ENCODE results near the gene LONRF2.
"Not testable (repeated sequence)": the region's sequence is repeated elsewhere in the genome, so short reads cannot be mapped to it uniquely, and the experiment has no call there.

Gene LONRF2

DNA sequence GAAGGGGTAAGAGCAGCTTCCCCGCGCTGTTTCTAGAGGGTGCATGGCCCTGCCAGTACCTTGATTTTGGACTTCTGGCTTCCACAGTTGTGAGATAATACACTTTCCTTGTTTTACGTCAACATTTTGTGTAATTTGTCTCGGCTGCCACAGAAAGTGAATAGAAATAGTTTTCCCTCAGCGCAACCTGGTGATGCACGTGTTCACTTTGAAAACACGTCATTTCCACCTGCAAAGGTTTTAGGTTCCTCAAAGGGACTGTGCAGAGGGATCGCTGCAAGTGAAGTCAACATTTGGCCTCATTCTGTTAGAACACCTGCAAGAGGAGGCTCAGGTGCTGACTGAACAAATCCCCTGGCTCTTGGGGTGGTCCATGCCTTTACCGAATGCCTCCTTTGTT lies 71.7 kb downstream of the LONRF2 start:
- no peak for DNase-seq

DNA sequence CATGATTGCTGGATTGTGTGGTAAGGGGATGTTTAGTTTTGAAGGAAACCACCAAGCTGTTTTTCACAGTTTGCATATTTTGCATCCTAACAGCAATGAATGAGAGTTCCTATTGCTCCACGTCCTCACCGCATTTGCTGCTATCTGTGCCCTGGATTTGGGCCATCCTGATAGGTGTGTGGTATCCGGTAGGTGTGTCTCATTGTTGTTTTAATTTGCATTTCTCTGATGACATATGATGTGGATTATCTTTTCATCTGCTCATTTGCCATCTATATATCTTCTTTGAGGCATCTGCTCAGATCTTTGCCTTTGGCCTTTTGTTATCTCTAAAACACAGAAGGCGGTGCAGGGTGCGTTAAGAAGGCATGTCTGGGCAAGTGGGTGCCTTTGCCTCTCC lies 73.3 kb downstream of the LONRF2 start:
- no peak for DNase-seq

DNA sequence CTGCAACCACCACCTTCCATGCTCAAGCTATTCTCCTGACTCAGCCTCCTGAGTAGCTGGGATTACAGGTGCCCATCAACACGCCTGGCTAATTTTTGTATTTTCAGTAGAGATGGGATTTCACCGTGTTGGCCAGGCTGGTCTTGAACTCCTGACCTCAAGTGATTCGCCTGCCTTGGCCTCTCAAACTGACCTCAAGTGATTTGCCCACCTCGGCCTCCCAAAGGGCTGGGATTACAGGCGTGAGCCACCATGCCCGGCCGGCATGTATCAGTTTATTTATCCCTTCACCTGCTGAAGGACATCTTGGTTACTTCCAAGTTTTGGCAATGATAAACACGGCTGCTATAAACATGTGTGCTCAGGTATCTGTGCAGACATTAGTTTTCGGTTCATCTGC lies 73.7 kb downstream of the LONRF2 start:
- not testable (repeated sequence) for DNase-seq

DNA sequence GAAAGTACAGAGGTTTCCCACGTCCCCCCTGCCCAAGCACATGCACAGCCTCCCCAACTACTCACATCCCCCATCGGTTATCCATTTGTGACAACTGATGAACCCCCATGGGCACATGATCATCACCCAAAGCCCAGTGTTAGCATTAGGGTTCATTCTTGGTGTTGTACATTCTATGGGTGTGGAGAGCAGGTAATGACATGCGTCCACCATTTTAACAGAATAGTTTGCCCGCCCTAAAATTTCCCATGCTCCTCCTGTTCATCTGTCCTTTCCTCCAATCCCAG lies 74.3 kb downstream of the LONRF2 start:
- DNase-seq = no peak

DNA sequence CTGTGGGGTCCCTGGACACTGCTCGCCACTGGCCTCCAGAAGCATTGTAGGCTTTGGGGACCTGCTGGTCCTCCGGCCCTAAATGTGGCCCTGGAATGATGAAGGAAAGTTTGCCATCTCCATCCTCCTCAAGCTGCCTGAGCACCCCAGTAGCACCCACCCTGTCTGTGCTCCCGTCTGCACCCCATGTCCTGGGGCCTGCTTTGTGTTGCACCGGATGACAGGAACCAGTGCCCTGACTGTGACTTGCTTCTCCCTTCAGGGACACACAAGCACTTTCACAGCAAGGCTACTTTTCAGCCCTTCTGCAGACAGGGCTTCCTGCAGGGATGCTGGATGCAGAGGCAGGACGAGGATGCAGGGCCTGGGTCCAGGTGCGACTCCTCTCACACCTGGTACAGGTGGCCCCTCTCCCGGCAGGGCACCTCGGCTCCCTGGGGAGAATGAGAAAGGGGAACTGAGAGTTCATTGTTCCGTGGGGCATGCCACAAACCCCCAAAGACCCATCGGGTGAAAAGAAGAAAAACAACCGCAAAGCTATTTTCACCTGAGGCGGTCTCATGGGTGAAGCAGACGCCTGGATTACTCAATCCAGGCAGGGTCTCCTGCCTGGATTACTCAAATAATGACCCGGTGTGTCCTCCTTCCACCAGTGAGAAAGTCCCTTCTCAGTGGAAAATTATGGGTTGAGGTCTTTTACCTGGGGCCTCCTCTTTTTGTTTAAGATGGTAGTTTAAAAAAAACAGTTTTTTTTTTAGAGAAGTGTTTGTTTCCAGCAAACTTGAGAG lies 74.9 kb downstream of the LONRF2 start:
- DNase-seq = no peak

DNA sequence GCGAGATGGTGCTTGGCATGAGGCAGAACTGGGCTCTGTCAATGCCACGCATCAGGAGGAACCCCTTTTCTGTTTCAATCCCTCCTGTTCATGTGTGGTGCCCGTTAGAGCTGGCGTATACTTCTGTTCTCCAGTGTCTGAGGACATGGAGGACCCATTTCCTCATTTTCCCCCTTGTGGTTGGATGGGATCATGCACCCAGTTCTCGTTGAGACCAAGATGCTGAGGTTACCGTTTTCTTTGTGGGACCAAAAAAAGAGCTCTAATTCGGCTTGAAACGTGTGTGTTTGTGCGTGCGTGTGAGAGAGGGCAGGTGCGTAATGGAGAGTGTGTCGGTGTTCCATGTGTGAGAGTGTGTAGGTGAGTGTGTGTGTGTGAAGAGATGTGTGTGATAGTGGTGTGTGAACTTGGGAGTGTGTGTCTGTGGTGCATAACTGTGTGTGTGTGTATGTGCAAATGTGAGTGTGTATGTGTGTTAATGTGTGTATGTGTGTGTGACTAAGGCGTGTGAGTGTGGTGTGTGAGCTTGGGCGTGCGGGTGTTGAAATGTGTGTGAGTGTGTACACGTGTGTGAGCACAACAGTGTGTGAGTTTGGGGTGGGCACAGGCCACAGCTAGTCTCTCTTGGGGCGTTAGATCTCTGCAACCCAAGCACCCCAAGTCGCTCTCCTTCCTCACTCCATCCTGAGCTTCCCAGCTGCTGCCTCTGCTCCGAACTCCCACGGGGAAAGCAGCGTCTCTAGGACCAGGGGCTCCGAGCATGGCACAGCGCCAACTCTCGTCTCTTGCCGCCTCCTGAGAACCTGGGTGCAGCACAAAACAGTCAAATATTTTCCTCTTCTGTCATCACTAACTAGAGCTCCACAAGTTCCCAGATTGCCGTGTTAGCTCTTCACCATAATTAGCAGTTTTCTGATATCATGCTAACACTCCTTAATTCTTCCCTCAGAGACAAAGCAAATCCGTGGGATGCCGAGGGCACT lies 75.8 kb downstream of the LONRF2 start:
- DNase-seq = no peak

DNA sequence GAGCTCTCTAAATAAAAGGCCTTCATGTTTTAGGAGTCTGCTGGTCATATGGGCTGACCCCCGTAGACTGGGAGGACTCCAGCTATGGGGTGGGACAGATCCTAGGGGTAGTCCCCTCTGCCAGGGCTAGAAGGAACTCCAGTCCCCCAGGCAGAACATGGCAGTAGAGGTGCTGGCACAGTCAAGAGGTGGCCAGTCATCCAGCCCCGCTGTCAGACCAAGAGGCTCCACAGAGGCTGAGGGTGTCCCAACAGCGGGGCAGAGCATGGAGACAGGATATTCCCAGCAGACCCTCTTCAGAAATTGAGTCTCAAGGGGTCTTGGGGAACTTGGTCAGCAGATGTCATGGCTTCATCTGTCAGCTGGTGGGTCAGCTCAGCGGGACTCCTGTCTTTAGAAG lies 76.6 kb downstream of the LONRF2 start:
- no peak for DNase-seq

DNA sequence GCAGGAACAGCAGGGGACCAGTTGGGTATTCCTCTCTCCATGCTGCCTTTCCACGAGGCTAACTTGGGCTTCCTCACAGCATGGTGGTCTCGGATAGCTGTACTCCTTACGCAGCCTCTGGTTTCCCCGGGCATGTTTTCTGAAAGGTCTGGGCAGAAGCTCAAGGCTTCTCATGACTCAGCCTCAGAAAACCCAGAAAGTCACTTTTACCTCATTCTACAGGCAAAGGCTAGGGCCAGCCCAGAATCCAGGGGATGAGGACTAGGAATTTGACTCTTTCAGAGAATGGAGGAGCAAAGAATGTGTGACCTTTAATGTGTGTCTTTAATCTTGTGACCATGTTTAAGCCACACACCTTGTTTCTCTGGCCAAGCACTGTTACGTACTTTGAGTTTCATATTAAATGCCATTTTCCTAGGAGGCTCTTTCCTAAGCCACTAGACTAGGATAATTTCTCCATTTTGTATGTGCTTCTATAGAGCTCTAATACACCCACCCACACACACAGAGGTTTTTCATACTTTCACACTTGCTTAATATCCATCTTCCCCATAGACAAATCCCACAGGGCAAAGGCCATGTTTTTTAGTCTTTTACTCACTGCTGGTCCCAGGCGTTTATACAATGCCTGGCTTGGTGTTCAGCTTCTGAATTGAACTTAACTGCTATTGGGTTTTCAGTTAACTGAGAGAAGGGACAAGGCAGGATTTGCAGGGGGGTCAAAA lies 77.3 kb downstream of the LONRF2 start:
- DNase-seq = no peak

DNA sequence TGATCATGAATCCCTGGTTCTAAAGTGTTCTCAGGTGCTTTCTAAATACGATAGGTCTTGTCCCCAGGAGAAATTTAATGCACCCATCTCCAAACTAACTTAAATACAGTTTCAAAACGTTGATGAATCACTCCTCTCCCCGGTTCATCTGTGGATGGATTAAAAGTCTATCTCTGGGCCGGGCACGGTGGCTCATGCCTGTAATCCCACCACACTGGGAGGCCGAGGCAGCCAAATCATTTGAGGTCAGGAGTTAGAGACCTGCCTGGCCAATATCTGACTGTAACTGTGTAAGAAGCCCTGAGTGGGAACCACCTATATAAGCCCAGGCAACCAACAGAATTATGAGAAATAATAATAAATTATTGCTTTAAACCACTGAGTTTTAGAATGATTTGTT lies 78.7 kb downstream of the LONRF2 start:
- DNase-seq = no peak

DNA sequence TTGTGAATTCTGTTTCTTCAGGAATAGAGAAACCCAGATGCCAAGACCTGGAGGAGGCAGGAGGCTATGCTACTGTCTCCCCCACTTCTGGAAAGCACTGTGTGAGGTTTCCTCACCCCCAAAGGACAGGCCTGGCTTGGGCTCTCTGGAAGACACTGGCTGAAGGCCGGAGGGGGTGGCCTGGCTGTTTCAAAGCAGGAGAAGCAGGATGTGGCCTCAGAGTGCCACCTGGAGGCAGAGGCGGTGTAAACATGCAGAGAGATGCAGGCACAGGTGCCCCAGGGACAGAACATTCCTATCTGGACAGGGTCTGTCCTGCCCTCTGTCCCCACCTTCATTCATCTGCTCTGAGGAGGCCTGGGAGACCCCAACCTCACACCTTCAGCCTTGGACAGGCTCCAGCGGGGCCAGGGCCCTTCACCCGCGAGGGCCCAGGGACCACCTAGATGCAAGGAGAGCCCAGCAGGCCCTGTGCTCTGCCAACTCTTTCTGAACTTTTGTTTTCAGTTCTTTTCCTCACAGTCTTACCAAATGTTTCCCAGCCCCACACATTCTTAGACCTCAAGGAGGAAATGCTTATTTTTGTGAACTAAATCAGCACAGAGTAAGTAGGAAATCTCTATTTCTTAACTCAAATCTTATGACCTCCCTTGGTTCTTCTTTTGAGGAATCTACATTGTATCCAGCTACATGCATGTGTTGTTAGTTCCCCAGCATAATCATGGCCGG lies 79.2 kb downstream of the LONRF2 start:
- DNase-seq = peak; percentile 11 to 43

DNA sequence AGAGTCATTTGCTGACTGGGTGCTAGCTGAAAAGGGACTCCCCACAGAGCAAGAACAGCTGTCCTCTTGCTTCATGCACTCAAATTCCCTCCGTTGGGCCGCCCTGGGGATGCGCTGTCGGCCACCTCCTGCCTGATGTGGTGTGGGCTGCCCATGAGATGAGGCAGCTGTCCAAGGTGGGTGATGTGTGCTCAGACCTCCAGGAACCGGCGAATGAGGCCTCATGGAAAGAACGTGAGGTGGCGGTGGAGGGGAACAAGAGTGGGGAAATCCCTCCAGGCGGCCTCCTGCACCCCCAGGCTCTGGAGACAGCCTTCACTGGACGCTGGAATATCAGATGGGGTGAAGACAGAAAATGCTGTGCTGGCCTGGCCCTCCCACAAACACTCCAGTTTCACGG lies 79.8 kb downstream of the LONRF2 start:
- no peak for DNase-seq

DNA sequence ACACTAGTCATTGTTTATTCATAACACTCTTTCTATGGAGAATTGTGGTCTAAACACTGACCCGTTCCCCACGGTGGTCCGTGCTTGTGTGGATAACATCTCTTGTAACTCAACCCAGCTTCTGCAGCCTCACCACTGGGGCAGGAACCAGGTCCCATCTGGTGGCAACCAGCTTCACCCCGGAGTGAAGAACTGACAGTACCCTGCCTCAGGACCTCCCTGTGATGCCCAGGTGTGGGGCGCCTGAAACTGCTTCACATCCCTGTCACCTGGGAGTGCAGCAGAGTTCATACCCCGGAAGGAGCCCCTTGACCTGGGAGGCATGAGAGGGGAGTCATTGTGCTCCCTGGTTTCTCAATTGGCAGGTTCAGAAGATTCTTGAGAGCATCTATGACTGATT lies 81.1 kb downstream of the LONRF2 start:
- DNase-seq = no peak

DNA sequence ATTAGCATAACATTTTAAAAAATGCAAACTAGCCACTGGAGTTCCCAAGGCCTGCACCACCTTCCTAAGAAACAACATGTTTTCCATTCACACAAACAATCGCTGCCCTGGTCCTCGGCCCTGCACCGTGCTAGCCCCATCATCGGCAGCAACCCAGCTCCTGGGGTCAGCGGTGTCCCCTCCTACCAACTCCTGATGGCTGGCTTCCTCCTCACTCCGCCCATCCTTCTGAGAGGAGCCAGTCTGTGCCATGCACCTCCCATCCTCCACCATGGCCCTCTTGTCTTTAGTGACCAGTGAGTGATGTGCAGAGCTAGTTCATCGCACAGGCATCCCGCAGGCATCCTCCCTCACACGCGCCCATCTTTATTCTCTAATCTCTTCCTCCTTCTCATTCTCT lies 81.9 kb downstream of the LONRF2 start:
- DNase-seq = no peak

DNA sequence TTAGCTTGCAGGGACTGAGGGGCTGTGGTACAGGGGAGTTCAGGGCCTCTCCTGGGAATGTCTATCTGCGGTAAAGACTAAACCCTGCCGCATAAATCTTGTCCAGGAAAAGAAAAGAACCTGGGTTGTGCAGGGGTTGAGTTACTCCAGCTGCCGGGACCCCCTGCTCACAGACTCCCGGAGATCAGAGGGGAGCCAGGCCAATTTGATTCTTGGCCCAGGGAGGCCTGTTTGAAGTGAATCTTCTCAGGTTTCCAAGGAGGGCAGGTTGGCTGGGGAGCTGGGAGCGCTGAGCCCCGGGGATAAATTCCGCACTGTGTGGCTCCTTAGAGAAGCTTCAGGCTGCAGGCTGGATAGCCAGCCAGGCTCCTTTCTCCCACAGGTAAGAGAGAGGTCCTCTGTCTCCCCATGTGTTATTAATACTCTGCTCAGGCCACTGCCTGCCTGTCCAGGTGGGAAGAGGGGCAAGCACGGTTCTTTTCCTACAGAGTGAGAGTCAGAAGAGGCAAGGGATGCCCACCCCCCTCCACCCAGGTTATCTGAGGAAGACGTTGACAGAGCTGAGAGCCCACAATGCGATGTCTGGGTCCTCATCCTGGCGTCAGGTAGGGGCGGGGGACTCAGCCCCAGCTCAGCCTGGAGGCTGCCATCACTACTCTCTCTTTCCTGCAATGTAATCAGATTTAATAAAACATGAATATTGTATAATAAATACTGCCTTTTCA lies 82.7 kb downstream of the LONRF2 start:
- DNase-seq = no peak

DNA sequence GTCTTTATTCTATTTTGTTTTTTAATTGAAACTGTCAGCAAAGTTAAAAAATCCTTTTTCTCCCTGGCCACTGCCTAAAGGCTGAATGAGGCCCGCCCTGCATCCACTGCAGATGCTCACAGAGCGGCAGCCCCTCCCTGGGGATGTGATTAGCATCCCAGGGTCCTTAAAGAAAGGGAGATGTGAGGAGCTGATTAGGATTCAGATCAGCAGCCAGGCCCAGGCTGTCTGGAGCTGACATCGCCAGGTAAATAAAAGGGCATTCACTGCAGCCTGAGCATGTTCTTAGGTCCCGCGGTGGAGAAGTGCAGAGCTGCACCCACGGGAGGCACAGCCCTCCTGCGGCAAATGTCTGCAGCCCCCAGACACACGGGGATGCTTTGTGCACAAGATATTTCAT lies 83.8 kb downstream of the LONRF2 start:
- DNase-seq = no peak

DNA sequence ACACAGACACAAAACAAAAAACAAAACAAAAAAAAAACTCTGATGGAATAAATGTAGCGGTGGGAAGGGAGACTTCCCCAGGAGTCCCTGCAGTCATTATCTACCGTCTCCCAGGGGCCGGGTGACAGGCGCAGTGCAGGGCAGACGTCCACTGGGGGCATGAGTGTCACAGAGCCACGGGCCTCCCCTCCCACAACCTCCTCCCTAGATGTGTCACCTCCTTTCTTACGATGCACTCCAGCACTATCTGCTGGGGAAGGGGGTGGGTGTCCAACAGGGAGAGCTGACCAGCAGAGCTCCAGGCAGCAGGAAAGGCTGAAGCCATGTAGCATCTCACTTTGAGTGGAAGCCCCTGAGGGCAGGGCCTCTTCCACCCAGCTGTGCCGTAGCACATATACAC lies 84.5 kb downstream of the LONRF2 start:
- DNase-seq = no peak

DNA sequence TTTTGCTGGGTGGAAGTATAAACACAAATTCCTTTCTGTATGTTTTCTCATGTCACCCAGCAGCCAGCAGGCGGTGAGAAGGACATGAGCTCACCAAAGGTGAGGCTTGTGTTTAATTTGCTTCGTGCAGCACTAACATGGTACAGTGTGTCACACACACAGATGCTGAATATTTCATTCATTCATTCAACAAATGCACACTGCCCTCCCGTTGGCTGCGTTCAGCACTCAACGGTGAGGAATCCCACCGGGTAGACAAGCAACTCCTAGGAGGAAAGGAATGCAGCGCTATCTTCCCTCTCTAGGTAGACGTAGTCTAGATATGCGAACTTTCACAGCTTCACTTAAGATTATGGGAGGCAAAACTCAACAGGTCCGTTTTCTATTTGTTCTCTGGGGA lies 85.1 kb downstream of the LONRF2 start:
- no peak for DNase-seq

DNA sequence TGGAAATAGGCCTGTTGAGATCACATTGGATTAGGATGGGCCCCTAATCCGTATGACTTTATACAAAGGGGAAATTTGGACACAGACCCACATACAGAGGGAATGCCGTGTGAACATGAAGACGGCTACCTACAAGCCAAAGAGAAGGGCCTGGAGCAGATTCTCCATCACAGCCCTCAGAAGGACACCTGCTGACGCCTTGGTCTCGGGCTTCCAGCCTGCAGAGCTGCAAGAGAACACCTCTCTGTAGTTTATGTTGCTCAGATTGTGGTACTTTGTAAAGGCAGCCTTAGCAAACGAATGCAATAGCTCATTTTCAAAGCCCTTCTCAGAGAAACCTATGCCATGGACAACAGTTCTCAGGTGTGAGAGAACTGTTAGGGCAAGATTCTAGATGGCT lies 86.1 kb downstream of the LONRF2 start:
- DNase-seq = no peak

DNA sequence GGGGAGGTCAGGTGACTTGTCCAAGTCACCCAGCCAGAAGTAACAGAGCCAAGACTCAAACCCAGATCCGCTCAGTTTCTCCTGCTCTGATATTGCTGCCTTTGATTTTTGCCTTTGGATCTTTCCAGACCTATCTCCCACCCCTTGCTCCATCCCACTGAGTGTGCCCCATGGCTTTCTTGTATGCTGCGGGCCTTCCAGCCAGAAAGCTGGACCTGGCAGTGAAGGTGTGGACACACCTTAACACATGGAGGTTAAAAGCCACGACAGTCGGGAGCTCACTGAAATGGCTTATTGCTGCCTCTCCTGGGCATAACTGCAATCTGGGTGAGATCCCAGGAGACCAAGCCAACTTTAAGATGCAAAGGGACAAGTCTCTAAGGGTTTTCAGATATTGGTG lies 86.7 kb downstream of the LONRF2 start:
- DNase-seq = no peak

DNA sequence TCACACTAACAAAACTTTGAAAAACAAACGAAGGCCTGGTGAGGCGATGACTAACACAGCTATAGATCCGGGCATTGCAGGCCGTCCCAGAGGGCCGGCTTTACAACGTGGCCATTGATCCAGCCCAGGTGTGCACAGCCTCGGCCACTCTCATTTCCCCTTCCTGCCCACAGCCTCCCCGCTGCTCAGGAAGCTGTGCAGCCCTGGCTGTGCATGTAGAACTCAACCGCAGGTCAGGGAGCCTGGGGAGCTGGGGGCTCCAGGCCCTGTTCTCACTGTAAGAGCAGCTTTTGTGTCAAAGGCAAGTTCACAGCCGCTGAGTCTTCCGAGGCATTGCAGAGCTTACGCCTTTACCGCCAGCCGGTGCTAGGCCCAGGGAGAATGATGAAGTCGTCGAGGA lies 87.2 kb downstream of the LONRF2 start:
- DNase-seq = no peak

DNA sequence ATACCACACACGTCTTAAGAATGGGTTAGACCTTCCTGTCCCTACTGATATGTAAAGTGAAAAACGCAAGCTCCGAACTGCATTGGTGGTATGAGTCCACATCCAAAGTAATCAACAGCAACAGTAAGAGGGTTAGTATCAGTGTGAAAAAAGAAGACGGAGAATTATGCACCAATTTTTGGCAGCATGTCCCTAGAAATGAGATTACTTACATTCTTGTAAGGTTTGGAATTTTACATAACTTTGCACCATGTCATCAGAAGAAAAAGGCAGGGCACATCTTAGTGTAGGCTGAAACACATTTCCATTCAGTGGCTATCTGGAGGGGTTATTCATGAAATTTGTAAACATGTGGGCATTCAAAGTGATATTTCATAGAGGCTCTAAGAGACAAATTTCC lies 88.2 kb downstream of the LONRF2 start:
- no peak for DNase-seq

DNA sequence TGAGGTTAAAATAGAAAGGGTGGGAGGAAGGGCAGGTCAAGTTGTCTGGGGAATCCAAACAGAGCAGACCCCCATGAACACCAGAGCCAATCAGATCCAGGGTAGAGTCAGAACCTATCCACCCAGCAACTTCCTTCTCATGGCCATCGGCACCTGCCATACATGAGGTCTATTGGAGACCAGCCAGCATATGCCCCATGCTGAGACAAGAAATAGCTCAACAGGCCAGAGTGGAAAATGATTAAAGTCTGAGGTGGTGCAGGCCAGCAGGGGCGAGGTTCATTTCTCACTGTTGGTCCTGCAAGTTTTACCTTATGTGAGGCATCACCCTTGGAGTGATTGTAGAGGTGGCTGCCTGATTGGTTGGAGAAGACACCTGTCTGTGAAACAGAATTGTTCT lies 89.2 kb downstream of the LONRF2 start:
- DNase-seq = no peak

Data from activated CD4-positive, alpha-beta T cell treated with anti-CD3 and anti-CD28 coated beads for 4 hours (primary cell).